ENCODE measurements around the gene LRRC7.

LRRC7 gene

GRCh38 chr1:69777423-69777822 is 209.7 kb downstream of the LRRC7 start:
- H3K36me3 Mint-ChIP-seq (ENCODE audit: low read depth): no peaks in the 10 kb centered on the region

GRCh38 chr1:69777971-69778370 is 210.2 kb downstream of the LRRC7 start:
- no peak overlapping the region for H3K4me3 Mint-ChIP-seq
- no peaks in the 10 kb centered on the region for H3K36me3 Mint-ChIP-seq (ENCODE audit: low read depth)
- no peaks in the 10 kb centered on the region for H3K27me3 Mint-ChIP-seq (ENCODE audit: low read depth)
- H3K9me3 Mint-ChIP-seq: no peaks in the 10 kb centered on the region
- no peaks in the 10 kb centered on the region for H3K4me1 Mint-ChIP-seq
- TF ChIP-seq, protein P1, sequence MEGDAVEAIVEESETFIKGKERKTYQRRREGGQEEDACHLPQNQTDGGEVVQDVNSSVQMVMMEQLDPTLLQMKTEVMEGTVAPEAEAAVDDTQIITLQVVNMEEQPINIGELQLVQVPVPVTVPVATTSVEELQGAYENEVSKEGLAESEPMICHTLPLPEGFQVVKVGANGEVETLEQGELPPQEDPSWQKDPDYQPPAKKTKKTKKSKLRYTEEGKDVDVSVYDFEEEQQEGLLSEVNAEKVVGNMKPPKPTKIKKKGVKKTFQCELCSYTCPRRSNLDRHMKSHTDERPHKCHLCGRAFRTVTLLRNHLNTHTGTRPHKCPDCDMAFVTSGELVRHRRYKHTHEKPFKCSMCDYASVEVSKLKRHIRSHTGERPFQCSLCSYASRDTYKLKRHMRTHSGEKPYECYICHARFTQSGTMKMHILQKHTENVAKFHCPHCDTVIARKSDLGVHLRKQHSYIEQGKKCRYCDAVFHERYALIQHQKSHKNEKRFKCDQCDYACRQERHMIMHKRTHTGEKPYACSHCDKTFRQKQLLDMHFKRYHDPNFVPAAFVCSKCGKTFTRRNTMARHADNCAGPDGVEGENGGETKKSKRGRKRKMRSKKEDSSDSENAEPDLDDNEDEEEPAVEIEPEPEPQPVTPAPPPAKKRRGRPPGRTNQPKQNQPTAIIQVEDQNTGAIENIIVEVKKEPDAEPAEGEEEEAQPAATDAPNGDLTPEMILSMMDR (IDR thresholded peaks at IDR 0.05; ENCODE audit: unreplicated experiment in 3 of 3): no peak
- no peak overlapping the region for H3K27ac Mint-ChIP-seq

More at GRCh38 chr1:69777423-69777822, 209.7 kb downstream of the LRRC7 start:
- Mint-ChIP-seq H3K27me3 (ENCODE audit: low read depth) (no peaks in the 10 kb centered on the region), H3K27ac (no peak overlapping the region), H3K4me3 (no peak overlapping the region), H3K9me3 (no peaks in the 10 kb centered on the region), H3K4me1 (no peaks in the 10 kb centered on the region)
- TF ChIP-seq, protein P1 (IDR thresholded peaks at IDR 0.05; ENCODE audit: unreplicated experiment in 3 of 3): no peak

- Mint-ChIP-seq H3K9me3 (no peaks in the 10 kb centered on the region), H3K4me1 (no peaks in the 10 kb centered on the region), H3K27me3 (ENCODE audit: low read depth) (no peaks in the 10 kb centered on the region), H3K27ac (no peak overlapping the region), H3K4me3 (no peak overlapping the region), H3K36me3 (ENCODE audit: low read depth) (no peaks in the 10 kb centered on the region)
- TF ChIP-seq, protein P1 (IDR thresholded peaks at IDR 0.05; ENCODE audit: unreplicated experiment in 3 of 3): no peak
Measured at GRCh38 chr1:69787151-69787550, 219.4 kb downstream of the LRRC7 start.

- Mint-ChIP-seq H3K27me3 (ENCODE audit: low read depth) (no peaks in the 10 kb centered on the region), H3K27ac (no peak overlapping the region), H3K4me1 (no peaks in the 10 kb centered on the region), H3K4me3 (no peak overlapping the region), H3K36me3 (ENCODE audit: low read depth) (no peaks in the 10 kb centered on the region), H3K9me3 (no peaks in the 10 kb centered on the region)
- TF ChIP-seq, protein P1 (IDR thresholded peaks at IDR 0.05; ENCODE audit: unreplicated experiment in 3 of 3): no peak
Measured at GRCh38 chr1:69791311-69791710, 223.6 kb downstream of the LRRC7 start.

DNA sequence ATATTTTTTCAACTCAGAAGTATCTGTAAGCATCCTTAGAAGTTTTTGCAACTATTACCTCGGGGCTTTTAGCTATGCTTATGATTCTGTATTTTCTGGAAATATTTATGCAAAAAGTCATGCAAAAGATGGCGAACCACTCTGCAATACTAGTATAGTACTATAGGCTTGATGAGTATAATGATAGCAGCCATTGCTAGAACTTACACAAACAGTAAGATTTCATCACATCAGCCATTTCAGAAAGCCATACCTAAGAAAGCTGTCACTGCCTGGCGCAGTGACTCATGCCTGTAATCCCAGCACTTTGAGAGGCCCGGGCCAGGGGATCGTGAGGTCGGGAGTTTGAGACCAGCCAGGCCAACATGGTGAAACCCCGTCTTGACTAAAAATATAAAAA is 227.1 kb downstream of the LRRC7 start:
- Mint-ChIP-seq H3K4me1 (no peaks in the 10 kb centered on the region), H3K27ac (no peak overlapping the region), H3K36me3 (ENCODE audit: low read depth) (no peaks in the 10 kb centered on the region), H3K27me3 (ENCODE audit: low read depth) (no peaks in the 10 kb centered on the region), H3K9me3 (peaks cover 9% of the 10 kb centered on the region), H3K4me3 (no peak overlapping the region)
- TF ChIP-seq, protein P1 (IDR thresholded peaks at IDR 0.05; ENCODE audit: unreplicated experiment in 3 of 3): no peak

GRCh38 chr1:69814926-69815325 is 247.2 kb downstream of the LRRC7 start:
- Mint-ChIP-seq H3K4me3 (no peak overlapping the region), H3K27me3 (ENCODE audit: low read depth) (no peaks in the 10 kb centered on the region), H3K36me3 (ENCODE audit: low read depth) (no peaks in the 10 kb centered on the region), H3K4me1 (no peaks in the 10 kb centered on the region), H3K27ac (no peak overlapping the region), H3K9me3 (peaks cover 3% of the 10 kb centered on the region)
- TF ChIP-seq, protein P1 (IDR thresholded peaks at IDR 0.05; ENCODE audit: unreplicated experiment in 3 of 3): no peak
